Stimulated activated naive B cell treated with anti-CD40 and anti-IgM and Interleukin-4, amounts not matched to agents 10 μg/mL and 1 μg/mL and 100 μg/mL, for 72 hours (primary cell): ENCODE data around the gene SLC22A9.
"Not testable (repeated sequence)": the region's sequence is repeated elsewhere in the genome, so short reads cannot be mapped to it uniquely, and the experiment has no call there.

Source experiments
- ATAC-seq, 2 donors: fragments of 150-1000 bp; cut with Tn5 transposase; replicated peaks; 2 replicates each; pipeline ENCODE4 v1.10.0; 2021; ENCODE audit warnings: moderate library complexity in 1 of 2
- DNase-seq: peaks from one replicate; pipeline ENCODE4 v3.0.0; 2021
- H3K27ac Mint-ChIP-seq: one replicate; pipeline ENCODE4 v1.8.0; 2022; ENCODE audit warnings: mild to moderate bottlenecking, mixed read lengths
- H3K27me3 Mint-ChIP-seq, 2 donors: one replicate each; pipeline ENCODE4 v1.8.0; 2022; ENCODE audit warnings: mixed read lengths in 2 of 2
- H3K36me3 Mint-ChIP-seq, 2 donors: one replicate each; pipeline ENCODE4 v1.8.0; 2022; ENCODE audit warnings: mixed read lengths in 2 of 2, mild to moderate bottlenecking in 1 of 2
- H3K4me1 Mint-ChIP-seq, 2 donors: one replicate each; pipeline ENCODE4 v1.8.0; 2022; ENCODE audit warnings: mixed read lengths in 2 of 2, mild to moderate bottlenecking in 1 of 2
- H3K4me3 Mint-ChIP-seq, 2 donors: one replicate each; pipeline ENCODE4 v1.8.0; 2022; ENCODE audit warnings: mild to moderate bottlenecking in 2 of 2, mixed read lengths in 2 of 2, moderate library complexity in 1 of 2
- H3K9me3 Mint-ChIP-seq, 2 donors: one replicate each; pipeline ENCODE4 v1.8.0; 2022; ENCODE audit warnings: mixed read lengths in 2 of 2, mild to moderate bottlenecking in 1 of 2

Gene SLC22A9

GRCh38 chr11:63369165-63369970, at the start of gene SLC22A9:
SLC22A9 (plus strand) TSS chr11:63369785; CDS start chr11:63370057, 272 bp downstream.
- H3K27me3 Mint-ChIP-seq = peaks cover 28 to 55% of the 10 kb centered on the region in 2 donors
- H3K9me3 Mint-ChIP-seq = no peaks in the 10 kb centered on the region
- H3K4me3 Mint-ChIP-seq = no peak within 1 kb of the TSS

DNA sequence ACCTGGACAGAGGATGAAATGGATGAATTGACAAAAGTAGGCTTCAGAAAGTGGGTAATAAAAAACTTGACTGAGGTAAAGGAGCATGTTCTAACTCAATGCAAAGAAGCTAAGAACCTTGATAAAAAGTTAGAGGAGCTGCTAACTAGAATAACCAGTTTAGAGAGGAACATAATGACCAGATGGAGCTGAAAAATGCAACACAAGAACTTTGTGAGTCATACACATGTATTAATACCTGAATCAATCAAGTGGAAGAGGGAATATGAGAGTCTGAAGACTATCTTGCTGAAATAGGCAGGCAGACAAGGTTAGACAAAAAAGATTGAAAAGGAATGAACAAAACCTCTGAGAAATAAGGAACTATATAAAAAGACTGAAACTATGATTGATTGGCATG, 47.9 kb upstream of the SLC22A9 start:
- Mint-ChIP-seq H3K27me3 (peaks cover 13 to 24% of the 10 kb centered on the region in 2 donors), H3K36me3 (peaks cover 0 to 3% of the 10 kb centered on the region in 2 donors), H3K4me3 (no peak overlapping the region), H3K27ac (no peak overlapping the region), H3K4me1 (no peaks in the 10 kb centered on the region), H3K9me3 (peaks cover 11 to 23% of the 10 kb centered on the region in 2 donors)
- no peak for ATAC-seq
- no peak for DNase-seq

More at GRCh38 chr11:63369165-63369970, at the start of gene SLC22A9:
- H3K4me1 Mint-ChIP-seq = no peaks in the 10 kb centered on the region
- H3K27ac Mint-ChIP-seq = no peak within 1 kb of the TSS
- ATAC-seq = no peak
- no peaks in the 10 kb centered on the region for H3K36me3 Mint-ChIP-seq
- no peak for DNase-seq

GRCh38 chr11:63335089-63335488, 34.5 kb upstream of the SLC22A9 start:
- not testable (repeated sequence) for H3K27ac Mint-ChIP-seq, ATAC-seq, H3K4me3 Mint-ChIP-seq, DNase-seq, H3K4me1 Mint-ChIP-seq, H3K36me3 Mint-ChIP-seq
- H3K9me3 Mint-ChIP-seq = peaks cover 6 to 14% of the 10 kb centered on the region in 2 donors
- peaks cover 28 to 52% of the 10 kb centered on the region in 2 donors for H3K27me3 Mint-ChIP-seq

- H3K4me1 Mint-ChIP-seq = peaks cover 5 to 8% of the 10 kb centered on the region in 2 donors
- peaks cover 0 to 3% of the 10 kb centered on the region in 2 donors for H3K36me3 Mint-ChIP-seq
- peaks cover 24 to 46% of the 10 kb centered on the region in 2 donors for H3K27me3 Mint-ChIP-seq
- DNase-seq (no peak), ATAC-seq (peak; percentile 73 to 87)
- H3K4me3 Mint-ChIP-seq = no peak overlapping the region
- H3K9me3 Mint-ChIP-seq = peaks cover 6 to 11% of the 10 kb centered on the region in 2 donors
- H3K27ac Mint-ChIP-seq = no peak overlapping the region
These were observed 32.5 kb upstream of the SLC22A9 start for GRCh38 chr11:63337070-63337469.

DNA sequence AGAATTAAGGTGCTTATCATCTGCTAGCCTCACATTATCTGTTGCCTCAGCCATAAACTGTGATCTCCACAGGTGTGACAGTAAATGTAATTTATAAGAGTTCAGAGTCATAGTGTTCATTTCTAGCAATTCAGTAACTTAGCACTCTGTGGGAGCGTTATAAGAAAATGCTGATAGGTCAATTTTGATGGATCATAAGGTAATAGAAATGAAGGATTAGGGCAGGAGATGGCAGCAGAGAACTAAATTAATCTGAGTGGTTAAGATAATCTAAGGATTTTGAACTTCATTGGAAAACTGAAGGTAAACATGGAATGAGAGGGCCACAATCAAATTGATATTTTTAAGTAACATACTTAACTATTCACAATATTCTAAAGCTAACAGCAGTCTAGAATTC, 26.5 kb upstream of the SLC22A9 start:
- peaks cover 0 to 5% of the 10 kb centered on the region in 2 donors for H3K27me3 Mint-ChIP-seq
- H3K9me3 Mint-ChIP-seq = no peaks in the 10 kb centered on the region
- no peaks in the 10 kb centered on the region for H3K36me3 Mint-ChIP-seq
- ATAC-seq = no peak
- no peak overlapping the region for H3K4me3 Mint-ChIP-seq
- no peak for DNase-seq
- no peak overlapping the region for H3K27ac Mint-ChIP-seq
- no peaks in the 10 kb centered on the region for H3K4me1 Mint-ChIP-seq

GRCh38 chr11:63352144-63352543, 17.4 kb upstream of the SLC22A9 start:
- Mint-ChIP-seq H3K36me3 (no peaks in the 10 kb centered on the region), H3K9me3 (peaks cover 0 to 5% of the 10 kb centered on the region in 2 donors), H3K27me3 (peaks cover 29 to 36% of the 10 kb centered on the region in 2 donors), H3K4me1 (no peaks in the 10 kb centered on the region), H3K4me3 (no peak overlapping the region), H3K27ac (no peak overlapping the region)
- ATAC-seq = no peak
- no peak for DNase-seq

- ATAC-seq = no peak
- H3K27me3 Mint-ChIP-seq = peaks cover 37 to 59% of the 10 kb centered on the region in 2 donors
These were observed 7.3 kb upstream of the SLC22A9 start for GRCh38 chr11:63362196-63362793.

DNA sequence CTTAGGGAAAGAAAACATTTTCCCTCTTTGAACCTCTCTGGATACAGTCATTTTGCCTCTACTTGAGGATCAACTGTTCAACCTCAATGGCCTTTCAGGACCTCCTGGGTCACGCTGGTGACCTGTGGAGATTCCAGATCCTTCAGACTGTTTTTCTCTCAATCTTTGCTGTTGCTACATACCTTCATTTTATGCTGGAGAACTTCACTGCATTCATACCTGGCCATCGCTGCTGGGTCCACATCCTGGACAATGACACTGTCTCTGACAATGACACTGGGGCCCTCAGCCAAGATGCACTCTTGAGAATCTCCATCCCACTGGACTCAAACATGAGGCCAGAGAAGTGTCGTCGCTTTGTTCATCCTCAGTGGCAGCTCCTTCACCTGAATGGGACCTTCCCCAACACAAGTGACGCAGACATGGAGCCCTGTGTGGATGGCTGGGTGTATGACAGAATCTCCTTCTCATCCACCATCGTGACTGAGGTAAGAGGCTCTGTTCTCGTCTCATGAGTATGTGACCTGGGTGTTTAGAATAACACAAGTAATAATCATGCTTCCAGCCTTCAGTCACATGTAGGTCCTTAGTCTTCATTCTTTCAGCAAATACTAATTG, 495 bp downstream of the SLC22A9 start:
- Mint-ChIP-seq H3K27ac (no peak overlapping the region), H3K27me3 (peaks cover 24 to 48% of the 10 kb centered on the region in 2 donors), H3K36me3 (no peaks in the 10 kb centered on the region), H3K4me3 (no peak overlapping the region), H3K9me3 (no peaks in the 10 kb centered on the region), H3K4me1 (peaks cover 1 to 2% of the 10 kb centered on the region in 2 donors)
- DNase-seq (no peak), ATAC-seq (no peak)

More at GRCh38 chr11:63362196-63362793, 7.3 kb upstream of the SLC22A9 start:
- Mint-ChIP-seq H3K27ac (no peak overlapping the region), H3K4me3 (no peak overlapping the region), H3K36me3 (no peaks in the 10 kb centered on the region), H3K4me1 (no peaks in the 10 kb centered on the region), H3K9me3 (peaks cover 4% of the 10 kb centered on the region in 2 donors)
- no peak for DNase-seq

GRCh38 chr11:63371396-63371795, 1.8 kb downstream of the SLC22A9 start:
- DNase-seq (no peak), ATAC-seq (no peak)
- Mint-ChIP-seq H3K4me3 (no peak overlapping the region), H3K9me3 (no peaks in the 10 kb centered on the region), H3K27ac (no peak overlapping the region), H3K27me3 (peaks cover 18 to 37% of the 10 kb centered on the region in 2 donors), H3K36me3 (no peaks in the 10 kb centered on the region), H3K4me1 (peaks cover 7 to 9% of the 10 kb centered on the region in 2 donors)

- no peak for DNase-seq
- no peaks in the 10 kb centered on the region for H3K36me3 Mint-ChIP-seq
- peak in 1 of 2 donors; percentile 45 for ATAC-seq
- H3K9me3 Mint-ChIP-seq = no peaks in the 10 kb centered on the region
- H3K27ac Mint-ChIP-seq = no peak overlapping the region
- peaks cover 7 to 9% of the 10 kb centered on the region in 2 donors for H3K4me1 Mint-ChIP-seq
- no peak overlapping the region for H3K4me3 Mint-ChIP-seq
- peaks cover 39 to 46% of the 10 kb centered on the region in 2 donors for H3K27me3 Mint-ChIP-seq
These were observed 5.8 kb downstream of the SLC22A9 start for GRCh38 chr11:63375434-63375833.

DNA sequence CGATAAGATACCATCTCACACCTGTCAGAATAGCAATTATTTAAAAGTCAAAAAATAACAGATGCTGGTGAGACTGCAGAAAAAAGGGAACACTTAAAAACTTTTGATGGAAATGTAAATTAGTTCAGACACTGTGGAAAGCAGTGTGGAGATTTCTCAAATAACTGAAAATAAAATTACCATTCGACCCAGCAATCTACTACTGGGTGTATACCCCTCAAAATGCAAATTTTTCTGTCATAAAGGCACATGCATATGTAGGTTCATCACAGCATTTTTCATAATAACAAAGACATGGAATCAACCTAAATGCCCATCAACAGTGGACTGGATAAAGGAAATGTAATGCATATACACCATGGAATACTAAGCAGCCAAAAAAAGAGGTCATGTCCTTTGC, 10.5 kb downstream of the SLC22A9 start:
- no peaks in the 10 kb centered on the region for H3K9me3 Mint-ChIP-seq
- H3K27ac Mint-ChIP-seq = no peak overlapping the region
- ATAC-seq (no peak), DNase-seq (no peak)
- peaks cover 6% of the 10 kb centered on the region in 2 donors for H3K4me1 Mint-ChIP-seq
- no peak overlapping the region for H3K4me3 Mint-ChIP-seq
- H3K27me3 Mint-ChIP-seq = peaks cover 43 to 53% of the 10 kb centered on the region in 2 donors
- no peaks in the 10 kb centered on the region for H3K36me3 Mint-ChIP-seq

GRCh38 chr11:63395697-63396096, 26.1 kb downstream of the SLC22A9 start:
- Mint-ChIP-seq H3K9me3 (no peaks in the 10 kb centered on the region), H3K27me3 (peaks cover 62 to 94% of the 10 kb centered on the region in 2 donors), H3K27ac (no peak overlapping the region), H3K4me1 (no peaks in the 10 kb centered on the region), H3K4me3 (no peak overlapping the region), H3K36me3 (no peaks in the 10 kb centered on the region)
- no peak for ATAC-seq
- DNase-seq = no peak

DNA sequence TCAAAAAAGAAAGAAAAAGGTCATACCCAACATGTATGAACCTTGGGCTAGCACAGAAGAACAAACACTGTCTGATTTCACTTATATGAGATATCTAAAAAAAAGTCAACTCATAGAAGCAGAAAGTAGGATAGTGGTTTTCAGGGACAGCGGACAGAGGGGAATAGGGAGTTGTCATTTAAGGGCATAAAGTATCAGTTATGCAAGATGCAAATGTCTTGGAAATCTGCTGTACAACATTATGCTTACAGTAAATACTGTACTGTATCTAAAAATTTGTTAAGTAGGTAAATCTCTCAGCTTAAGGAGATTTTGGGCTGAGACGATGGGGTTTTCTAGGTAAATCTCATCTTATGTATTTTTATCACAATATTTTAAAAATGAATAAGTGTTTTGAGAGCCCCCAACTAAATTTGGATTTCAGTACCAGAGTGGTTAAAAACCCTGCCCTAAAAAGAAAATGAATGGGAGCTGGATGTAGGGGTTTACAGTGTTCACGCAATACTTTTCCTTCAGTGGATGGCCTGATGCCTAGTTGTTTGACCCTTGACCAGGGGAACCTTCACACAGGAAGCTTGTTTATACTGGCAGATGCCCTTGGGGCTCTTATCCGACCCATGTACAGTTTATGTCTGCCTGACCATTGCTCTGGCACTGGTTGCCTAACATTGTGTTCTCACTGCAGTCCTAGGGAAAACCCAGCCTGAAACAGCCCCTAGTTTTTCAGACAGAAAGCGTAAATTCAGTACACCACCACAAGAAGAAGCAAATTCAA, 34.8 kb downstream of the SLC22A9 start:
- H3K36me3 Mint-ChIP-seq = no peaks in the 10 kb centered on the region
- ATAC-seq (no peak), DNase-seq (no peak)
- no peak overlapping the region for H3K27ac Mint-ChIP-seq
- no peak overlapping the region for H3K4me3 Mint-ChIP-seq
- H3K27me3 Mint-ChIP-seq = peaks cover 39 to 47% of the 10 kb centered on the region in 2 donors
- no peaks in the 10 kb centered on the region for H3K4me1 Mint-ChIP-seq
- no peaks in the 10 kb centered on the region for H3K9me3 Mint-ChIP-seq

- H3K27ac Mint-ChIP-seq = no peak overlapping the region
- ATAC-seq (no peak), DNase-seq (no peak)
- no peaks in the 10 kb centered on the region for H3K36me3 Mint-ChIP-seq
- H3K4me3 Mint-ChIP-seq = no peak overlapping the region
- H3K27me3 Mint-ChIP-seq = peaks cover 40 to 48% of the 10 kb centered on the region in 2 donors
- no peaks in the 10 kb centered on the region for H3K4me1 Mint-ChIP-seq
- no peaks in the 10 kb centered on the region for H3K9me3 Mint-ChIP-seq
These were observed 35.5 kb downstream of the SLC22A9 start for GRCh38 chr11:63405114-63405513.
